Progenitor cell of endocrine pancreas (in vitro differentiated cells): Measurements from ENCODE around the gene DNM3. TPM values are rescaled to one million over a fixed set of nuclear protein-coding genes. Genes with fewer than 3 reads are reported as not detected.

ENCODE experiments used
- DNase-seq: peaks from one replicate; pipeline ENCODE4 v3.0.0; 2021; ENCODE audit warnings: low spot score; ENCODE audit not compliant: unreplicated experiment
- H3K27ac Mint-ChIP-seq: 2 replicates; pipeline ENCODE4 v1.8.0; 2021; ENCODE audit warnings: mild to moderate bottlenecking, moderate library complexity, mixed read lengths
- H3K27me3 Mint-ChIP-seq: 2 replicates; pipeline ENCODE4 v1.8.0; 2021; ENCODE audit warnings: mixed read lengths
- H3K36me3 Mint-ChIP-seq: 2 replicates; pipeline ENCODE4 v1.8.0; 2022; ENCODE audit warnings: mixed read lengths; ENCODE audit not compliant: insufficient read depth
- H3K4me1 Mint-ChIP-seq: 2 replicates; pipeline ENCODE4 v1.8.0; 2021; ENCODE audit warnings: low read depth, mixed read lengths
- H3K4me3 Mint-ChIP-seq: 2 replicates; pipeline ENCODE4 v1.8.0; 2021; ENCODE audit warnings: low read depth, mild to moderate bottlenecking, moderate library complexity, mixed read lengths
- H3K9me3 Mint-ChIP-seq: 2 replicates; pipeline ENCODE4 v1.8.0; 2021; ENCODE audit warnings: low read depth, mixed read lengths
- CTCF ChIP-seq: fragments of 200-600 bp; sonication (generic); IDR thresholded peaks from one replicate; pipeline ENCODE4 v1.5.0; 2021; ENCODE audit warnings: antibody characterized with exemption, mild to moderate bottlenecking; ENCODE audit not compliant: unreplicated experiment
- total RNA-seq: library from RNA; stranded (reverse); gene quantifications from 2 replicates; pipeline ENCODE4 v1.2.1, GENCODE V29; 2021

Gene DNM3
- total RNA-seq, 1 donor from 2014 or later: 0.48 TPM

- no peak for TF ChIP-seq CTCF
- Mint-ChIP-seq H3K27me3 (no peaks in the 10 kb centered on the region), H3K4me3 (no peak overlapping the region), H3K36me3 (no peaks in the 10 kb centered on the region), H3K27ac (no peak overlapping the region), H3K4me1 (no peaks in the 10 kb centered on the region), H3K9me3 (peaks cover 4% of the 10 kb centered on the region)
- no peak for DNase-seq
Measured at GRCh38 chr1:171860696-171861095, 19.4 kb downstream of the DNM3 start.

DNA sequence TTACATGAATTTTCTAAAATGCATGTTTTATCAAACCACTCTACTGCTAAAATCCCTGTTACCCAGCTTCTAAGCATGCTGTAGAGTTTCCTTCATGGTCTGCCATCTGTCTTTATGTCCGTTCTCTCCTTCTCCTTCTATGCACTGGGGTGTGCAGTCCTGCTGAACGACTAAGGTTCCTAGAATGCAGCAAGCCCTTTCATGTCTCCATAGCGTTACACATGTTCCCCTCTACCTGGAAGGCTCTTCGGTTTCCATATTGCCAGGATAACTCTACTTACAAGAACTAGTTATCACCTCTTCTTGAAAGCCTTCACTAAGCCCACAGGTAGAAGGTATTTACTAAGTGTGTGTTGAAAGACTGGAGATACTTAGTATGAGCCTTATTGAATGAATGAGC lies 22.2 kb downstream of the DNM3 start:
- no peak for TF ChIP-seq CTCF
- Mint-ChIP-seq H3K4me1 (no peaks in the 10 kb centered on the region), H3K9me3 (no peaks in the 10 kb centered on the region), H3K27me3 (no peaks in the 10 kb centered on the region), H3K4me3 (no peak overlapping the region), H3K36me3 (no peaks in the 10 kb centered on the region), H3K27ac (no peak overlapping the region)
- no peak for DNase-seq

GRCh38 chr1:171864308-171864707 lies 23.0 kb downstream of the DNM3 start:
- H3K9me3 Mint-ChIP-seq: no peaks in the 10 kb centered on the region
- H3K27ac Mint-ChIP-seq: no peak overlapping the region
- no peak for DNase-seq
- no peaks in the 10 kb centered on the region for H3K36me3 Mint-ChIP-seq
- no peaks in the 10 kb centered on the region for H3K4me1 Mint-ChIP-seq
- no peak overlapping the region for H3K4me3 Mint-ChIP-seq
- H3K27me3 Mint-ChIP-seq: no peaks in the 10 kb centered on the region
- no peak for TF ChIP-seq CTCF

GRCh38 chr1:171865106-171865505 lies 23.8 kb downstream of the DNM3 start:
- H3K9me3 Mint-ChIP-seq: no peaks in the 10 kb centered on the region
- no peak for DNase-seq
- H3K27ac Mint-ChIP-seq: no peak overlapping the region
- no peak for TF ChIP-seq CTCF
- H3K36me3 Mint-ChIP-seq: no peaks in the 10 kb centered on the region
- no peaks in the 10 kb centered on the region for H3K27me3 Mint-ChIP-seq
- no peak overlapping the region for H3K4me3 Mint-ChIP-seq
- no peaks in the 10 kb centered on the region for H3K4me1 Mint-ChIP-seq

- no peaks in the 10 kb centered on the region for H3K9me3 Mint-ChIP-seq
- H3K27ac Mint-ChIP-seq: no peak overlapping the region
- no peaks in the 10 kb centered on the region for H3K27me3 Mint-ChIP-seq
- H3K36me3 Mint-ChIP-seq: no peaks in the 10 kb centered on the region
- TF ChIP-seq CTCF: no peak
- DNase-seq: no peak
- no peak overlapping the region for H3K4me3 Mint-ChIP-seq
- H3K4me1 Mint-ChIP-seq: no peaks in the 10 kb centered on the region
Measured at GRCh38 chr1:171867236-171867635, 25.9 kb downstream of the DNM3 start.
